Measurements from ENCODE around the gene ITPKA.
A peak's percentile ranks its signal among the peaks of the same experiment; 100 is the strongest.

Gene ITPKA

GRCh38 chr15:41512940-41513505 is 19.3 kb downstream of the ITPKA start:
- Histone ChIP-seq H3K36me3 (ENCODE audit: control insufficient read depth in 1 of 2, insufficient read depth in 2 of 2, low read length in 2 of 2) (peaks cover 0 to 8% of the 10 kb centered on the region in 2 donors), H3K27me3 (ENCODE audit: low read depth, low read length) (peaks cover 23% of the 10 kb centered on the region), H3K4me1 (ENCODE audit: control insufficient read depth in 1 of 2, insufficient read depth in 2 of 2, low read length in 2 of 2) (peaks cover 4 to 28% of the 10 kb centered on the region in 2 donors), H3K9me3 (ENCODE audit: control insufficient read depth in 1 of 2, low read length in 2 of 2) (no peaks in the 10 kb centered on the region), H3K27ac (ENCODE audit: low read length) (no peak overlapping the region), H3K4me3 (ENCODE audit: low read depth in 1 of 2, low read length in 2 of 2) (peak overlapping the region; percentile 46 to 67)

- Histone ChIP-seq H3K9me3 (ENCODE audit: control insufficient read depth in 1 of 2, low read length in 2 of 2) (no peaks in the 10 kb centered on the region), H3K27ac (ENCODE audit: low read length) (no peak within 1 kb of the TSS), H3K36me3 (ENCODE audit: control insufficient read depth in 1 of 2, insufficient read depth in 2 of 2, low read length in 2 of 2) (peaks cover 0 to 10% of the 10 kb centered on the region in 2 donors), H3K27me3 (ENCODE audit: low read depth, low read length) (peaks cover 23% of the 10 kb centered on the region), H3K4me1 (ENCODE audit: control insufficient read depth in 1 of 2, insufficient read depth in 2 of 2, low read length in 2 of 2) (peaks cover 4 to 28% of the 10 kb centered on the region in 2 donors), H3K4me3 (ENCODE audit: low read depth in 1 of 2, low read length in 2 of 2) (peak within 1 kb of the TSS; percentile 46 to 67)
Observed at GRCh38 chr15:41513506-41514227, 20.0 kb downstream of the ITPKA start, which contains the start of gene LTK. LTK (minus strand) TSS chr15:41513827; CDS start chr15:41513709, 118 bp downstream.

- peaks cover 0 to 24% of the 10 kb centered on the region in 2 donors for H3K36me3 ChIP-seq (ENCODE audit: control insufficient read depth in 1 of 2, insufficient read depth in 2 of 2, low read length in 2 of 2)
- peaks cover 11% of the 10 kb centered on the region for H3K27me3 ChIP-seq (ENCODE audit: low read depth, low read length)
- H3K9me3 ChIP-seq (ENCODE audit: control insufficient read depth in 1 of 2, low read length in 2 of 2) = no peaks in the 10 kb centered on the region
- H3K4me3 ChIP-seq (ENCODE audit: low read depth in 1 of 2, low read length in 2 of 2) = no peak overlapping the region
- no peak overlapping the region for H3K27ac ChIP-seq (ENCODE audit: low read length)
- H3K4me1 ChIP-seq (ENCODE audit: control insufficient read depth in 1 of 2, insufficient read depth in 2 of 2, low read length in 2 of 2) = peaks cover 4 to 10% of the 10 kb centered on the region in 2 donors
Observed at GRCh38 chr15:41517895-41518449, 24.3 kb downstream of the ITPKA start.

GRCh38 chr15:41520636-41521035 is 27.0 kb downstream of the ITPKA start:
- H3K36me3 ChIP-seq (ENCODE audit: control insufficient read depth in 1 of 2, insufficient read depth in 2 of 2, low read length in 2 of 2) = peaks cover 4 to 42% of the 10 kb centered on the region in 2 donors

GRCh38 chr15:41521614-41522013 is 27.9 kb downstream of the ITPKA start:
- Histone ChIP-seq H3K27ac (ENCODE audit: low read length) (no peak overlapping the region), H3K27me3 (ENCODE audit: low read depth, low read length) (no peaks in the 10 kb centered on the region), H3K36me3 (ENCODE audit: control insufficient read depth in 1 of 2, insufficient read depth in 2 of 2, low read length in 2 of 2) (peaks cover 7 to 48% of the 10 kb centered on the region in 2 donors), H3K9me3 (ENCODE audit: control insufficient read depth in 1 of 2, low read length in 2 of 2) (no peaks in the 10 kb centered on the region), H3K4me3 (ENCODE audit: low read depth in 1 of 2, low read length in 2 of 2) (no peak overlapping the region), H3K4me1 (ENCODE audit: control insufficient read depth in 1 of 2, insufficient read depth in 2 of 2, low read length in 2 of 2) (no peaks in the 10 kb centered on the region)

More at GRCh38 chr15:41520636-41521035, 27.0 kb downstream of the ITPKA start:
- no peak overlapping the region for H3K4me3 ChIP-seq (ENCODE audit: low read depth in 1 of 2, low read length in 2 of 2)
- H3K4me1 ChIP-seq (ENCODE audit: control insufficient read depth in 1 of 2, insufficient read depth in 2 of 2, low read length in 2 of 2) = no peaks in the 10 kb centered on the region
- no peak overlapping the region for H3K27ac ChIP-seq (ENCODE audit: low read length)
- H3K27me3 ChIP-seq (ENCODE audit: low read depth, low read length) = no peaks in the 10 kb centered on the region
- no peaks in the 10 kb centered on the region for H3K9me3 ChIP-seq (ENCODE audit: control insufficient read depth in 1 of 2, low read length in 2 of 2)

- peaks cover 22 to 54% of the 10 kb centered on the region in 2 donors for H3K36me3 ChIP-seq (ENCODE audit: control insufficient read depth in 1 of 2, insufficient read depth in 2 of 2, low read length in 2 of 2)
- no peaks in the 10 kb centered on the region for H3K9me3 ChIP-seq (ENCODE audit: control insufficient read depth in 1 of 2, low read length in 2 of 2)
- no peaks in the 10 kb centered on the region for H3K4me1 ChIP-seq (ENCODE audit: control insufficient read depth in 1 of 2, insufficient read depth in 2 of 2, low read length in 2 of 2)
- H3K27me3 ChIP-seq (ENCODE audit: low read depth, low read length) = no peaks in the 10 kb centered on the region
- no peak overlapping the region for H3K4me3 ChIP-seq (ENCODE audit: low read depth in 1 of 2, low read length in 2 of 2)
- H3K27ac ChIP-seq (ENCODE audit: low read length) = no peak overlapping the region
Observed at GRCh38 chr15:41523097-41523496, 29.4 kb downstream of the ITPKA start.

- no peaks in the 10 kb centered on the region for H3K4me1 ChIP-seq (ENCODE audit: control insufficient read depth in 1 of 2, insufficient read depth in 2 of 2, low read length in 2 of 2)
- H3K9me3 ChIP-seq (ENCODE audit: control insufficient read depth in 1 of 2, low read length in 2 of 2) = no peaks in the 10 kb centered on the region
- H3K36me3 ChIP-seq (ENCODE audit: control insufficient read depth in 1 of 2, insufficient read depth in 2 of 2, low read length in 2 of 2) = peaks cover 46 to 78% of the 10 kb centered on the region in 2 donors
- H3K4me3 ChIP-seq (ENCODE audit: low read depth in 1 of 2, low read length in 2 of 2) = no peak overlapping the region
- H3K27ac ChIP-seq (ENCODE audit: low read length) = no peak overlapping the region
- H3K27me3 ChIP-seq (ENCODE audit: low read depth, low read length) = no peaks in the 10 kb centered on the region
Observed at GRCh38 chr15:41530363-41530956, 36.8 kb downstream of the ITPKA start.

- Histone ChIP-seq H3K27ac (ENCODE audit: low read length) (no peak overlapping the region), H3K36me3 (ENCODE audit: control insufficient read depth in 1 of 2, insufficient read depth in 2 of 2, low read length in 2 of 2) (peaks cover 19 to 50% of the 10 kb centered on the region in 2 donors), H3K27me3 (ENCODE audit: low read depth, low read length) (no peaks in the 10 kb centered on the region), H3K4me3 (ENCODE audit: low read depth in 1 of 2, low read length in 2 of 2) (no peak overlapping the region), H3K9me3 (ENCODE audit: control insufficient read depth in 1 of 2, low read length in 2 of 2) (no peaks in the 10 kb centered on the region), H3K4me1 (ENCODE audit: control insufficient read depth in 1 of 2, insufficient read depth in 2 of 2, low read length in 2 of 2) (no peaks in the 10 kb centered on the region)
Observed at GRCh38 chr15:41535544-41535943, 41.9 kb downstream of the ITPKA start.

- no peak overlapping the region for H3K4me3 ChIP-seq (ENCODE audit: low read depth in 1 of 2, low read length in 2 of 2)
- no peak overlapping the region for H3K27ac ChIP-seq (ENCODE audit: low read length)
- H3K27me3 ChIP-seq (ENCODE audit: low read depth, low read length) = no peaks in the 10 kb centered on the region
- no peaks in the 10 kb centered on the region for H3K9me3 ChIP-seq (ENCODE audit: control insufficient read depth in 1 of 2, low read length in 2 of 2)
- no peaks in the 10 kb centered on the region for H3K4me1 ChIP-seq (ENCODE audit: control insufficient read depth in 1 of 2, insufficient read depth in 2 of 2, low read length in 2 of 2)
- peaks cover 19 to 42% of the 10 kb centered on the region in 2 donors for H3K36me3 ChIP-seq (ENCODE audit: control insufficient read depth in 1 of 2, insufficient read depth in 2 of 2, low read length in 2 of 2)
Observed at GRCh38 chr15:41536866-41537265, 43.2 kb downstream of the ITPKA start.

GRCh38 chr15:41543521-41543870 is 49.8 kb downstream of the ITPKA start:
- Histone ChIP-seq H3K4me3 (ENCODE audit: low read depth in 1 of 2, low read length in 2 of 2) (peak overlapping the region; percentile 86 to 87), H3K36me3 (ENCODE audit: control insufficient read depth in 1 of 2, insufficient read depth in 2 of 2, low read length in 2 of 2) (no peaks in the 10 kb centered on the region), H3K9me3 (ENCODE audit: control insufficient read depth in 1 of 2, low read length in 2 of 2) (no peaks in the 10 kb centered on the region), H3K27ac (ENCODE audit: low read length) (peak overlapping the region; percentile 79), H3K4me1 (ENCODE audit: control insufficient read depth in 1 of 2, insufficient read depth in 2 of 2, low read length in 2 of 2) (peaks cover 0 to 5% of the 10 kb centered on the region in 2 donors), H3K27me3 (ENCODE audit: low read depth, low read length) (no peaks in the 10 kb centered on the region)

GRCh38 chr15:41544650-41545015 is 51.0 kb downstream of the ITPKA start:
- Histone ChIP-seq H3K27ac (ENCODE audit: low read length) (no peak overlapping the region), H3K9me3 (ENCODE audit: control insufficient read depth in 1 of 2, low read length in 2 of 2) (no peaks in the 10 kb centered on the region), H3K36me3 (ENCODE audit: control insufficient read depth in 1 of 2, insufficient read depth in 2 of 2, low read length in 2 of 2) (no peaks in the 10 kb centered on the region), H3K27me3 (ENCODE audit: low read depth, low read length) (no peaks in the 10 kb centered on the region), H3K4me1 (ENCODE audit: control insufficient read depth in 1 of 2, insufficient read depth in 2 of 2, low read length in 2 of 2) (peaks cover 0 to 5% of the 10 kb centered on the region in 2 donors), H3K4me3 (ENCODE audit: low read depth in 1 of 2, low read length in 2 of 2) (peak overlapping the region in 1 of 2 donors; percentile 86)

Data from muscle layer of duodenum (tissue), 2 donors.